K562 (cell line): ENCODE results near the gene CD3D.

Experiments used
- CTCF ChIP-seq, 3 experiments: IDR thresholded peaks in 2 of 3; conservative IDR thresholded peaks in 1 of 3; 2 replicates each; pipeline ENCODE4 v1.5.1; 2011 to 2012; ENCODE audit warnings: low read length in 3 of 3, mild to moderate bottlenecking in 3 of 3, control low read depth in 2 of 3, improper control_type of control experiment in 1 of 3, inconsistent platforms in 1 of 3, low read depth in 1 of 3, mixed read lengths in 1 of 3, moderate library complexity in 1 of 3; ENCODE audit not compliant: insufficient read depth in 2 of 3
- MCM2 ChIP-seq: fragments of 450-650 bp; IDR thresholded peaks from 2 replicates; pipeline ENCODE4 v1.6.1; 2017; ENCODE audit warnings: low read depth, mild to moderate bottlenecking
- TSHZ1 ChIP-seq: fragments of 250-450 bp; sonication (Bioruptor Pico); IDR thresholded peaks from 2 replicates; pipeline ENCODE4 v1.4.0; 2020; ENCODE audit warnings: mild to moderate bottlenecking, moderate library complexity
- ZNF174 ChIP-seq: fragments of 250-450 bp; sonication (Bioruptor Pico); IDR thresholded peaks from 2 replicates; pipeline ENCODE4 v1.4.0; 2020; ENCODE audit warnings: mild to moderate bottlenecking

GRCh38 chr11:118310781-118311485 is 31.6 kb downstream of the CD3D start:
- no peak for TF ChIP-seq CTCF (IDR thresholded peaks at IDR 0.05 in 2 of 3, conservative IDR thresholded peaks at IDR 0.05 in 1 of 3; ENCODE audit: insufficient read depth in 2 of 3, low read depth in 1 of 3, low read length in 3 of 3)
- TF ChIP-seq ZNF174 (CRISPR knock-in tag) = no peak
- TF ChIP-seq TSHZ1 (CRISPR knock-in tag) = no peak
- no peak for TF ChIP-seq MCM2
